ENCODE data around the gene LLGL1. TPM values are rescaled to one million over a fixed set of nuclear protein-coding genes. Genes with fewer than 3 reads are reported as not detected.

Gene LLGL1
- total RNA-seq, 1 donor from 2014 or later, result 22.4 TPM

DNA sequence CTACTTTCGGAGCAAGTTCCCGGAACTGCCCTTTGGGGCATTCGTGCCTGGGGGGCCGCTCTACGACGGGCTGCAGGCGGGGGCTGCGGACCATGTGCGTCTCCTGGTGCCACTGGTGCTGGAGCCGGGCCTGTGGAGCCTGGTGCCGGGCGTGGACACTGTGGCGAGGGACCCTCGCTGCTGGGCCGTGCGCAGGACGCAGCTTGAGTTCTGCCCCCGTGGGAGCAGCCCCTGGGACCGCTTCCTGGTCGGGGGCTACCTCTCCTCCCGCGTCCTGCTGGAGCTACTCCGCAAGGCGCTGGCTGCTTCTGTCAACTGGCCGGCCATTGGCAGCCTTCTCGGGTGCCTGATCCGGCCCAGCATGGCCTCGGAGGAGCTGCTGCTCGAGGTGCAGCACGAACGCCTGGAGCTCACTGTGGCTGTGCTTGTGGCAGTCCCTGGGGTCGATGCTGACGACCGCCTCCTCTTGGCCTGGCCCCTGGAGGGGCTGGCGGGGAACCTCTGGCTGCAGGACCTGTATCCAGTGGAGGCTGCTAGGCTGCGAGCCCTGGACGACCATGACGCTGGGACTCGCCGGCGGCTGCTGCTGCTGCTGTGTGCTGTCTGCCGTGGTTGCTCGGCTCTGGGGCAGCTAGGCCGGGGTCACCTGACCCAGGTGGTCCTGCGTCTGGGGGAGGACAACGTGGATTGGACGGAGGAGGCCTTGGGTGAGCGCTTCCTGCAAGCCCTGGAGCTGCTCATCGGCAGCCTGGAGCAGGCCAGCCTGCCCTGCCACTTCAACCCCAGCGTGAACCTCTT, 38.6 kb downstream of the LLGL1 start:
- intact Hi-C loops (cut with micrococcal nuclease), result no loop called here

DNA sequence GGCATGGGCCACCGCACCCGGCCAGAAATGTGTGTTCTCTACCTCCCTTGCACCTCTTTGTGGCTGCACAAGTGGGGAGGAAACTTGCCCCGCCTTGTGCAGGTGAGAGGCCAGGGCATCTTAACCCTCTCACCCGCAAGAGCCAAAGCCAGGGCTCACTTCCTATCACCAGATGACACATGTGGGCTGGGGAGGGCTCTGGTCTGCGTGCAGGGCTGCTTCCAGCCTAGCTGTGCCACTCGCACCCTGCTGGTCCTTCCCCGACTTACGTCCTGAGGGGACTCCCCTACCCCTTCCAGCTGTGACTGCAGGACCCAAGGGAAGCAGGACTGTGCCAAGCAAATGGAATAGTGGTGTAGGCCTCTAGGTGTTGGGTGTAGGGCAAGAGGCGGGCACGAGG, 41.9 kb downstream of the LLGL1 start:
- intact Hi-C loops (cut with micrococcal nuclease), result no loop called here

DNA sequence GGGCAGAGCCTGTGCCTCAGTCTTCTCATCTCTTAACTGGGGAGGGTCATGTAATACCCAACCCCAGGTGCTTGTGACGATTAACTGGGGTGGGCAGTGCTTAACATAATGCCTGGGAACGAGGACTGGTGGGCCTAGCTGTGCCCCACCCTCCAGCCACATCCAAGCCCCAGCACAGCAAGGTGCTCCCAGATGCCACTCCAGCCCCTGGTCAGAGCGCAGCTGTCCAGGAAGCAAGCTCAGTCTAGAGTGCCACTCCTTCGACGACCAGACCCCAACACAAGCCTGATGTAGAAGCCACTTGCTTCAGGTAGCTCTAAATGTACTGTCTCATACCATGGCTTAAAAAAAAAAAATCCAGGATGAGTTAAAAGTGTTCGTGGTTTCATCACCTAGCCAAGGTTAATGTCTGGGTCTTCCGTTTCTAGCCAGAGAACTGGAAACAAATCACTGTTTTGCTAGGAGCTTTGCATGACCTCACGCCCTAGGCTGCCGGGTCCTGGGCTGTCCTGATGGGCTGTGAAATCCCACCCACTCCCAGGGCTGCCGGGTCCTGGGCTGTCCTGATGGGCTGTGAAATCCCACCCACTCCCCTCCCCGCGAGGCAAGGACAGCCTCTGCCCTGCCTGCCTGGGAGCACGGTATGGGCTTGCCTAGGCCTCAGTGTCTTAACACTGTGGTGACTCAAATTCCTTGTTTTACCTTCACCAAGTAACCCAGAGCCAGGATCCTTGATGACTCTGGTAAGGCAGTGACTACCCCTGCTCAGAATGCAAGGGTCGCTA, 42.7 kb downstream of the LLGL1 start:
- intact Hi-C loops (cut with micrococcal nuclease), result no loop called here

DNA sequence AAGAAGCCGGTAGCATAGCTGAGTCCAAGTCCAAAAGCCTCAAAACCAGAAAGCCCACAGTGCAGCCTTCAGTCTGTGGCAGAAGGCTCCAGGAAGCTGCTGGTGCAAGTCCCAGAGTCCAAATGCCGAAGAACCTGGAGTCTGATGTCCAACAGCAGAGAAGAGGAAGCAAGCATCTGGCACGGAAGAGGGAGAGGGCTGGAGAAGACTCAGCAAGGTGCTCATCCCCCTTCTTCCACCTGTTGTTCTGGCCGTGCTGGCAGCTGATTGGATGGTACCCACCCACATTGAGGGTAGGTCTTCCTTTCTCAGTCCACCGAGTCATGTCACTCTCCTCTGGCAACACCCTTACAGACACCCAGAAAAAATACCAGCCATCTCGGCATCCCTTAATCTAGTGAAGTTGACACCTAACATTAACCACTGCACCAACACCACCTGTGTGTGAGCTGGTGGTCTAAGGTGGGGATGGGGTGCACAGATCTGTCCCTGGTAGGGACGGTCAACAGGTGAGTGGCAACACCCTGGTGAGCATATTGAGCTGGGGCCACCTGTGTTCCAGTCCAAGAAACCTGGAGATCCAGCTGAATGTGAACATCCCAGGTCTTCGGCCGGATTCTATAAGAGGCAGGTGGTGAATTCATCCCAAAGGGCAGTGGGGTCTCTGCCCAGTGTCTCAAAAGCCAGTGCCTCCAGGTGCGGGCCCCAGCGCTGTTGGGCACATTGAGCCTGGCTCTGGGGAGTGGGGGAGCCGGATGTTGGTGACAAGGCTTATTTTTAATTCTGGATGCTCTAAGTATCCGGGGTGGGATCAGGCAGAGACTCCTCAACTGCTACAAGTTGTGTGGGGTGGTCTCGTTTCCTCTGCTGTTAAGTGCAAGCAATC, 44.9 kb downstream of the LLGL1 start:
- intact Hi-C loops (cut with micrococcal nuclease), result no loop called here

DNA sequence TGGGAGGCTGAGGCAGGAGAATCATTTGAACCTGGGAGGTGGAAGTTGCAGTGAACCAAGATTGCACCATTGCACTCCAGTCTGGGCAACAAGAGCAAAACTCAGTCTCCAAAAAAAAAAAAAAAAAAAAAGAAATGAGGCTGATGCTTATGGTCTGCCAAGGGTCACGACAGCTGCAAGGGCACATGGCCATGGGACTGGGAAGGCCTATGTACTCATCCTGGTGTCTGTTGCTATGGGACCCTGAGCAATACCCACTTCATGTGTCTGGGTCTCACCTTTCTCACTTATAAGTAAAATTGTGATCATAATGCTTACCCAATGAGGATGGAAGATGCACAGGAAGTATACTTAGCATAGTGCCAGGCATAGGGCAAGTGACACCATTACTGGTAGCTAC, 51.6 kb downstream of the LLGL1 start:
- intact Hi-C loops (cut with micrococcal nuclease), result no loop called here

DNA sequence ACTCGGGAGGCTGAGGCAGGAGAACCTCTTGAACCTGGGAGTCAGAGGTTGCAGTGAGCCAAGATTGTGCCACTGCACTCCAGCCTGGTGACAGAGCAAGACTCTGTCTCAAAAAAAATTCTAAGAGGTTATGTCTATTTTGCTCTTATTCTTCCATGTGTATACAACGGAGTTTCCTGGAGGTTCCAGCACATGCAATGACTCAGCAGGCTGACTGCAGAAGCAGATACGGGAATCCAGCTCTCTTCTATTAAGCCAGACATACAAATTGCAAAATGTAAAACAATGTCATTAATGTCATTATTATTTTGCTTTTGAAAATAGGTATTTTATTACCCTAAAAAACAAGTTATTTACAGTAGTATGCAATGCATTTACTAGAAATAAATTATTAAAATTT, 53.4 kb downstream of the LLGL1 start:
- intact Hi-C loops (cut with micrococcal nuclease), result no loop called here

DNA sequence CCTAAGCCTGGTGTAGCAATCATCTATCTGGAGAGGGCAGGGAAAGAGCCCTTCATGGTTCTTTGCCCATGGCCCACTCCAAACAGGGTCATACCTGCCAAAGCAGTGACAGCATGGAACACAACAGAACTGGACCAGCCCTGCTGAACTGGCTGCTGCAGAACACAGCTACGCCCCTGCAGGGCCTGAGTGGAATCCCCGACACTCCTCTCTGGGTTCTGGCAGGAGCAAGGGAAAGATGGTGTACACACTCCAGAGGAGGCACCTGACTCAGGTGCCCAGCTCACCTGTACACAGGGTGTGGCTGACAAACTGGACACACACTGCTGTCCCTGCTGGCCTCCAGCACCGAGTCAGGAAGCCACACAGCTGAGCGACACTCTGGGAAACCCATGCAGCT, 54.8 kb downstream of the LLGL1 start:
- intact Hi-C loops (cut with micrococcal nuclease), result no loop called here

DNA sequence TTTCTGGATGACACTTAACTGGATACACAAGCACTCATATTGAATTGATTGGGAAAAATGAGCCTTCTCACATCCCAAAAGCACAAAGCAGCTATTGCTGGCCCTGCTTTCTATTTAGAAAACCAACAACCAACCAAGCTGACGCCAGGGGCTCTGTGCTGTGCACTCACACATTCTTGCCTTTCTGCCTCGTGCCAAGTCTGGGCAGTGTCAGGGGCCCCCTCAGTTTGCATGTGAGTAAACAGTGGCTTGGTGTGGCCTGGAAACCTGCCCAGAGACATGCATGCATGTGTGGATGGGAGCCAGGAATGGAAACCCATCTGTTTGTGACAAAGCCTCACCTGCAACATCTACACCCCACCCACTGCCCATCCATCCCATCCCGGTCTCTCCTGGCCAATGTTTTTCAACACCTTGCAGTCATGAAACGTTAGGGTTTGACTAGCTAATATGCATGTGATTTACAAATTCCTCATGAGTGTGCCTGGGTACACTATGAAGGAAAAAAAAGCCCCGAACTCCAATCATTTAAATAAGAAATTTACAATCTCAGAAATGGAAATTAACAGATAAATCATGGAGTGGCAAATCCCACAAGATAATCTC, 55.4 kb downstream of the LLGL1 start:
- intact Hi-C loops (cut with micrococcal nuclease), result no loop called here

DNA sequence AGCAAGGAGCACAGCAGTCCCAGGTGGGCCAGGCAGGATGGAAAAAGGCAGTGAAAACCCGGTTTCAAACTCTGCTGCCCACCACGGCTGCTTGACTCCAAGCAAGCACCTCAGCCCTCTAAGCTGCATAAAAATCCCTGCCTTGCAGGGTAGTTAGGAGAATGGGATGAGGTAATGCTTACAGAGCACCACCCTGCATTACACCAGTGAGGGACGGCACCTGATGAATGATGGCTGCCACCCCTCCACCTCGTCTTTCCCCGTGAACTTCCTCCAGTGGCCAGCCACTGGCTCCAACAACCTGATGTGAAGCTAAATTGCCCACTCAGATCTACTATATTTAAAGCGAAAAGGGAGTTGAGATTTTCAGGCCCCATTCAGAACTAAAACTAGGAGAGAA, 56.4 kb downstream of the LLGL1 start:
- intact Hi-C loops (cut with micrococcal nuclease), result no loop called here

DNA sequence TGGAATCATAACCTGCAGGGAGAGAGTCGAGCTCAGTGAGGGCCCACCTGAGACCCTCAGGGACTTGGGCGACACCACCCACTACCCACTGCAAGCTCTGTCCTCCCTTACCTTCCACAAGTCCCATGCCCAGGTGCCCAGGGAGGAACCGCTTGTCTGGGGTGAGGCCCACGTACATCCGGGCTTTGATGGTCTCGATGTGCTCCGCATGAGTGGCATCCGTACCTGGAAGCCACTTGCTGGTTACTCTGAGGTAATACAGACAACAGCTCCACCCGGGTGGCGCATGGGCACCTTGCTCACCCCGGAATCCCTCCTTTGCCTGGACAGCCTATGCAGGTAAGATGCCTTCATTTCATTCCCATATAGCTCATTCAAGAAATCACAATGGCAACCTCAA, 59.9 kb downstream of the LLGL1 start:
- intact Hi-C loops (cut with micrococcal nuclease), result no loop called here

DNA sequence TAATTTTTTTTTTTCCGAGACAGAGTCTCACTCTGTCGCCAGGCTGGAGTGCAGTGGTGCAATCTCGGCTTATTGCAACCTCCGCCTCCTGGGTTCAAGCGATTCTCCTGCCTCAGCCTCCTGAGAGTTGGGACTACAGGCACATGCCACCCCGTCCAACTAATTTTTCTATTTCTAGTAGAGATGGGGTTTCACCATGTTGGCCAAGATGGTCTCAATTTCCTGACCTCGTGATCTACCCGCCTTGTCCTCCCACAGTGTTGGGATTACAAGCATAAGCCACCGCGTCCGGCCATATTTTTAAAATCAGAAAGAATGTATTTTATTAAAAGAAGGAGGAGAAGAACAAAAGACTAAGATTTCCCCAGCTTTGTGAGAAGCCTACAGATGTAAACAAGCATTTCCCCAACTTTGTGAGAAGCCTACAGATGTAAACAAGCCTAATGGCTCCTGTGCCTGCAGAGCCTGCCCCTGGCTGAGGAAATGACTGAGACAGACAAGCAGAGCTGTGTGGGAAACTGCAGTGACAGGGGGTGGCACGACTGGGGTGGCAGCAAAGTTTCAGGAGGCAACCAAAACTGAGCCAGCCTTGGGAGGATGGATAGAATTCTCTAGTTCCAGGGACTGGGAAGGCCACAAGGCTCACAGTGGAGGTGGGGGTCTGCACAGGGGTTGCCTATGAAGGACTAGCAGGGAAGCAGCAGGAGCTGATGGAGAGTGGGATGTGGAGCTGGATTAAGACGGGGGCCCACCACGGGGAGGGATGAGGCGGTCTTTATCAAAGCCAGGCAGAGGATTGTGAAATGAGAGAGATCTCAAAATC, 66.5 kb downstream of the LLGL1 start:
- intact Hi-C loops (cut with micrococcal nuclease), result no loop called here

Other genes with a start within 250 kb of the LLGL1 start
- 27.7 and 30.8 TPM in 2 replicates for gene ATPAF2, start 186.5 kb upstream of the LLGL1 start, total RNA-seq
- gene GID4, start 186.2 kb upstream of the LLGL1 start, total RNA-seq, result 9.4 and 9.7 TPM in 2 replicates
- 58.1 and 67.0 TPM in 2 replicates for gene DRG2, start 137.7 kb upstream of the LLGL1 start, total RNA-seq
- 0.23 and 0.68 TPM in 2 replicates for gene MYO15A, start 116.9 kb upstream of the LLGL1 start, total RNA-seq
- gene ALKBH5, start 41.8 kb upstream of the LLGL1 start, total RNA-seq, result 99.2 and 102 TPM in 2 replicates
- 272 and 274 TPM in 2 replicates for gene FLII, start 33.1 kb downstream of the LLGL1 start, total RNA-seq
- 5.5 and 6.2 TPM in 2 replicates for gene MIEF2, start 35.0 kb downstream of the LLGL1 start, total RNA-seq
- gene TOP3A, start 89.4 kb downstream of the LLGL1 start, total RNA-seq, result 69.4 and 80.6 TPM in 2 replicates
- gene SMCR8, start 89.7 kb downstream of the LLGL1 start, total RNA-seq, result 25.5 and 25.6 TPM in 2 replicates
- gene SHMT1, start 137.9 kb downstream of the LLGL1 start, total RNA-seq, result 65.4 and 67.0 TPM in 2 replicates
- gene EVPLL, start 152.1 kb downstream of the LLGL1 start, total RNA-seq, result not detected in 2 replicates

Data from T-helper 2 cell treated with Interferon-gamma antibody and Interleukin-4, amounts not matched to agents 100 ng/mL and 5 ng/mL, for 36 hours (primary cell).